ENCODE data around the gene TRRAP.
"Not testable (repeated sequence)": the region's sequence is repeated elsewhere in the genome, so short reads cannot be mapped to it uniquely, and the experiment has no call there.

TRRAP gene

GRCh38 chr7:98878365-98879197 lies at the start of gene TRRAP:
TRRAP (plus strand) TSS chr7:98878532; CDS start chr7:98881151, 2,619 bp downstream.
- peak; percentile 56 for DNase-seq (ENCODE audit: low spot score)

- no peak for DNase-seq (ENCODE audit: low spot score)
These were observed 47.3 kb upstream of the TRRAP start for GRCh38 chr7:98830972-98831548.

- no peak for DNase-seq (ENCODE audit: low spot score)
These were observed 46.6 kb upstream of the TRRAP start for GRCh38 chr7:98831641-98832221.

GRCh38 chr7:98833022-98833421 lies 45.3 kb upstream of the TRRAP start:
- DNase-seq (ENCODE audit: low spot score): no peak

- DNase-seq (ENCODE audit: low spot score): no peak
These were observed 43.4 kb upstream of the TRRAP start for GRCh38 chr7:98834949-98835348.

- no peak for DNase-seq (ENCODE audit: low spot score)
These were observed 41.3 kb upstream of the TRRAP start for GRCh38 chr7:98836811-98837629.

GRCh38 chr7:98837630-98837972 lies 40.7 kb upstream of the TRRAP start:
- DNase-seq (ENCODE audit: low spot score): no peak

- no peak for DNase-seq (ENCODE audit: low spot score)
These were observed 38.2 kb upstream of the TRRAP start for GRCh38 chr7:98840096-98840495.

GRCh38 chr7:98840722-98841121 lies 37.6 kb upstream of the TRRAP start:
- DNase-seq (ENCODE audit: low spot score): no peak

- peak; percentile 68 for DNase-seq (ENCODE audit: low spot score)
These were observed 36.9 kb upstream of the TRRAP start for GRCh38 chr7:98841179-98841997.

- DNase-seq (ENCODE audit: low spot score): not testable (repeated sequence)
These were observed 35.8 kb upstream of the TRRAP start for GRCh38 chr7:98842552-98842951.

GRCh38 chr7:98848918-98849317 lies 29.4 kb upstream of the TRRAP start:
- DNase-seq (ENCODE audit: low spot score): no peak

GRCh38 chr7:98852826-98853225 lies 25.5 kb upstream of the TRRAP start:
- no peak for DNase-seq (ENCODE audit: low spot score)

GRCh38 chr7:98855610-98856422 lies 22.5 kb upstream of the TRRAP start:
- DNase-seq (ENCODE audit: low spot score): no peak

GRCh38 chr7:98860071-98860470 lies 18.3 kb upstream of the TRRAP start:
- DNase-seq (ENCODE audit: low spot score): no peak

- DNase-seq (ENCODE audit: low spot score): no peak
These were observed 16.1 kb upstream of the TRRAP start for GRCh38 chr7:98862203-98862602.

GRCh38 chr7:98862716-98863420 lies 15.5 kb upstream of the TRRAP start:
- no peak for DNase-seq (ENCODE audit: low spot score)

GRCh38 chr7:98863601-98864000 lies 14.7 kb upstream of the TRRAP start:
- no peak for DNase-seq (ENCODE audit: low spot score)

- no peak for DNase-seq (ENCODE audit: low spot score)
These were observed 13.4 kb upstream of the TRRAP start for GRCh38 chr7:98864731-98865453.

All from Ammon's horn (tissue), 1 donor.